Amygdala (tissue), 56 donors: ENCODE data around the gene CBARP.

Experiments used
- DNase-seq, 56 donors: peaks; one replicate each; lab custom pipeline; 2025; lab: John Stamatoyannopoulos, UW

CBARP gene

DNA sequence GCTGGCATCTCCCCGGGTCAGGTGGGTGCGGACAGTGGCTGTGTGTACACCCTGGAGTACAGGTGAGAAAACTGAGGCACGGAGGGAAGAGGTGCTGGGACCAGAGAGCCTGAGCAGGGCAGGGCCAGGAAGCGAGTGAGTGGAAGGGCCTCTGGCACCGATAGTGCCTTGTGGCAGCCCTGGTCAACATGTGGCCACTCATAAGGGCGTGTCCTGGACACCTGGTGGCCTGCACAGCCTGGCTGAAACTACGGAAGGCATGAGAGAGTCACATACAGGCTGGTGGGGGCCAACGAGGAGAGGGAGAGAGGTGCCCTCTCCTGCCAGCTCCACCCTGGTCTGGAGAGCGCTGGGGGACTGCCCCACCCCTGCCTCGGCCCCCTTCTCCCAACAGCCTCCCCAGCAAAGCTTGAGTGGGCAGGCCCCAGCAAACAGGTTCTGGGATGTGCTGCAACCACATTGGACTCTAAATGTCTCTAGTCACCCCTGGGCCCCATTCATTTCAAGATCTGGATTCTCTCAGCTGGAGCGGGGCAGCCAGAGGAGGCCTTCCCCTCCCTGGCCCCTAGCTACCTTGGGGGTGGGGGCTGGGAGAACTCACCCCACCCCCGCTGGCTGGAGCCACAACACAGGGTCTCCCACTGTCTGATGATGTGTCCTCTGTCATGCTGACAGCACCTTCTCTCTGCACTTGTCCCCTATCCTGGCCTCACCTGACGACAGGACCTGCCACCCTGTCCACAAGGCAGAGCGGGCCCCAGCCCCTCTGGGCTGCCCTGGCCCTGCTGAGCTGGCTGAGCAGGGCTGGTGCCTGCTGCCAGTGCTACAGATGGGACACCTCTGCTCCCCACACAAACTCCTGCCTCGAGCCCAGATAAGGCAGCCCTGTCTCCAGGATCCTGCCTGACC is 5.8 kb downstream of the CBARP start:
- no peak for DNase-seq

DNA sequence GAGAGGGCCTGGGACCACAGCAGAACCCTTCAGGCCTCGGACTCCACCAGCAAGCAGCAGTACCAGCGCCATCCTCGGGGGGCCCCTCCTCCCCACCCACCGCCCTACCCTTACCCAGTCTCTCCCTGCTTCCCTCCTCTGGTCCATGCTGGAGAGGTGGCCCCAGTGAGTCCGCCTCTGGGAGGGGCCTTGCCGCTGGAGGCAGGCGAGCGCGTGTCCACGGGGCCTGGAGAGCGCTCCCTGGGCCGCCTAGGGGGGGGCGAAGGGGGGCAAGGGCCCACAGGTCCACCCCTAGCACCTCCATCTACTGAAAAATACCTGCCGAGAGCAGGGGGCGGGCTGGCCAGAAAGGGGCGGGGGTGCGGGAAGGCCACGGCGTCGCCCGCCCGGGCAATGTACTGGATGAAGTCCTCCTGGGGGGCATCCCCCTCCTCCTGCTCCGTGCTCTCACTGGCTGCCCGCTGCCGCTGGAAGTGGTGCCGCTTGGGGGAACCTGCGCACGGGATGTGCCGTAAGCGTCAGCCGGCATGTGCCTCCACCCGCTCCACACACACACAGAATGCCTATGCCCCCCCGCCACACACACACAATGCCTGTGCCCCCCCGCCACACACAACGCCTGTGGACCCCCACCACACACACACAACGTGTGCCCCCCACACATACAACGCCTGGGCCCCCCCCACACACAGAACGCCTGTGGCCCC is 6.9 kb downstream of the CBARP start:
- DNase-seq = no peak

DNA sequence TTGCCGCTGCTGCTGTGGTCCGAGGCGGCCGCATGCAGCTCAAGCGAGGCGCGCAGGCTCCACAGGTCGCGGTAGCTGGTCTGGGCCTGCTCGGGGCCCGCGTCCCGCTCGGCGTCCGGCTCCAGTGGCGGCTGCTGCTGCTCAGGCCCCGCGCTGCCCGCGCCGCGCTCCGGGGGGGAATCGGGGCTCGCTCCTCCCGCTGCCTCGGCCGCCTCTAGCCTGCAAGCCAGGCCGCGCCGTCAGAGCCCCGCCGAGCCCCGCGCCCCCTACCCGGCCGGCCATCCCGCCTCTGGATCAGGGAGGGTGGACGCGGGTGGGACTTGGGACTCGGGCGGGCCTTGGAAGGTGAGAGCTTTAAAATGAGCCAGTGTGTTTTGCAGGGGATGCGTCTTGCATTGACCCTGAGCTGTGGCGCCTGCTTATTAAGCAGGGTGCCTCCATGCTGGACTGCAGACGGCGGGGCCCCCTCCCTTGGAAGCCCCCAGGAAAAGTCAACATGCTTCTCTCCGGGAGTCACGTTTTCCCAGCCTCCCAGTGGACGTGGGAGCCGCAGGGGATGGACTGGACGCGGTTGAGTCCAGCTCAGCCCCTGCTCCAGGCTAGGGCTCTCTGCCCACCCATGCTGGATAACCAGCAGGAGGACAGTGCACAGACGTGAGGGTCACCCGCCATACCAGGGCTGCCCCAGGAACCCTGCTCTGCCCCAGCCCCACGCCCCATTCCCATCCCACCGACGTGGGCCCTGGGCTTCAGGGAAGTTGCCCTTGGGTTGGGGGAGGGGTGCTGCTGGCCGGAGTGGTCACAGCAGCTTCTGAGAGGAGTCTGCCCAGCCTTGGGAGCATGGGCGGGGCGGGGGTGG is 7.7 kb downstream of the CBARP start:
- no peak for DNase-seq

DNA sequence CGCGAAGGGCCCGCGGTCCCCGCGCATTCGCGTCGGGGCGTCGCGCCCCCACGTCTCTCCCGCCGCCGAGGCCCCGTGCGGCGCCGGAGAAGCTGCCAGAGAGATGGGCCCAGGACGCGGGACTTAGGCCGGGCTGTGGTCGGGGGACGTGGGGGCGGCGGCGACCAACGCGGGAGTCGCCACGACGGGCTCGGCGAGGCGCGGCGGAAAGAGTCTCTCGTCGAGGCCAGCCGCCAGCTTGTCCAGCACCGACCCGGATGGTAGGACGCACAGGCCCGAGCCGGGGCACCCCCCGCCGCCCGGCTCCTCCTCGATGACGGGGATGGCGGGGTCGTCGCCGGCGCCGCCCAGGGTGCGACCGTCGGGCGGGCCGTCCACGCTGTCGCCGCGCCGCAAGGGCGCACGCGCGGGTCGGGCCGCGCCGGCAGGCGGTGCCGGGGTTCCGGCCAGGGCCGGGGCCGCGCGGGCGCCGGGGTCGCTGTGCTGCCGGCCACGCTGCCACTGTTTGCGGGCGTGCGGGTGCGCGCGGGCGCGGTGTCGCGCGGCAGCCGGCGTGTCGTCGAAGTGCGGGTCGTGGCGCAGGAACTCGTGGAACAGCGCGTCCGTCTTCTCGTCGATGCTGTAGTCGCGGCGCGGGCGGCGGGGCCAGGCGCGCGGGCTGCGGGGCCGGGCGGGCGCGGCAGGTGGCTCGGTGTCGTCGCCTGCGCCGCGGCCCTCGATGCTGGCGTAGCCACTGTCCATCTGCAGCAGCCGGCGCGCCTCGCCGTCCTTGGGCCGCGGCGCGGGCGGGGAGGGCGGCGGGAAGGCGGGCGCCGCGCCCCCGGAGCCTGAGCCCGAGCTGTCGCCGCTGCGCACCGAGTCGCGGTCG is 8.5 kb downstream of the CBARP start:
- no peak for DNase-seq

DNA sequence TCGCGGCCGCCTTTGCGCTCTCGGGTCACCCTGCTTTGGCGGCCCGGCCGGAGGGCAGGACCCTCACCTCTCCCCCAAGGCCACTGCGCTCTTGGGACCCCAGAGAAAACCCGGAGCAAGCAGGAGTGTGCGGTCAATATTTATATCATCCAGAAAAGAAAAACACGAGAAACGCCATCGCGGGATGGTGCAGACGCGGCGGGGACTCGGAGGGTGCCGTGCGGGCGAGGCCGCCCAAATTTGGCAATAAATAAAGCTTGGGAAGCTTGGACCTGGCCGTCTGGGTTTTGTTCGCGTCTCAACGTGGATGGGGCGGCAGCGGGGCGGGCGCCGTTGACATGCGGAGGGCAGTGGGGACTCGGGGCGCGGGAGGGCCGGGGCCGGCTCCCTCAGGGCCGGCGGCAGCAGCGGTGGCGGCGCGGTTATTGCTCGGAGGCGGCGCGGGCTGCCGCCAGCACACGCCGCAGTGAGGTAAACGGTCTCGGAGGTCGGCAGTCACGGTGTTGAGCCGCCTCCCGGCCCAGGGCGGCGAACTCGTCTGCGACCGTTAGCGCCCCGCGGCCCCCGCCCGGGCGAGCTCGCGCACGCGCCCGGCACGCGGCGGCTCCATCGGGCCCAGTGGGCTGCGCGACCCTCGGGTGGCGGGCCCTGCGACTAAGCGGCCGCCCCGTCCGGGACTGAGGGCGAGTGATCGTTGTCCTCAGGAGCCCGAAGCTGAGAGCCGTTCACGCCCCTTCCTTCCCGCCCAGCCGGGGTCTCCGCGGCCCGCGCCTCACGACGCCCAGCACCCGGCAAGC is 9.4 kb downstream of the CBARP start:
- DNase-seq = no peak

DNA sequence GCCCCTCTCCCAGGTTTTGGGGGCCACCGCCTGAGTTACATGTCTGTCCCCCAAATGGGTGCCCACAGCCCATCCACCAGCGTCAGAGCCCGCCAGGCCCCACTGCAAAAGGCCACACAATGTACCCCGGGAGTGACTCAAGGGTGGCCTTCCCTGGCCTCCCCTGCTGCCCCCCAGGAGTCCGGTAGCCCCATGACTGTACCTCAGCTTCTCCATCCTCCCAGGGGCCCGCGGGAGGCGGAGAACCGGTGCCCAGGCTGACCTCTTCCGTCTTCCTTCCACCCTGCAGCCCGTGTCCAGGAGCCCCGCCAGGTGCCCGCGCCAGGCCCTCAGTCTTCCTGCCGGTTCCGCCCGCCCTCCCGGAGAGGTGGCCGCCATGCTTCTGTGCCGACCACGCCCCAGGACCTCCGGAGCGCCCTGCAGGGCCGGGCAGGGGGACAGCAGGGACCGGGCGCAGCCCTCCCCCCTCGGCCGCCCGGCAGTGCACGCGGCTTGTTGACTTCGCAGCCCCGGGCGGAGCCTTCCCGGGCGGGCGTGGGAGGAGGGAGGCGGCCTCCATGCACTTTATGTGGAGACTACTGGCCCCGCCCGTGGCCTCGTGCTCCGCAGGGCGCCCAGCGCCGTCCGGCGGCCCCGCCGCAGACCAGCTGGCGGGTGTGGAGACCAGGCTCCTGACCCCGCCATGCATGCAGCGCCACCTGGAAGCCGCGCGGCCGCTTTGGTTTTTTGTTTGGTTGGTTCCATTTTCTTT is 10.3 kb downstream of the CBARP start:
- DNase-seq = peak in 1 of 56 donors; percentile 62

DNA sequence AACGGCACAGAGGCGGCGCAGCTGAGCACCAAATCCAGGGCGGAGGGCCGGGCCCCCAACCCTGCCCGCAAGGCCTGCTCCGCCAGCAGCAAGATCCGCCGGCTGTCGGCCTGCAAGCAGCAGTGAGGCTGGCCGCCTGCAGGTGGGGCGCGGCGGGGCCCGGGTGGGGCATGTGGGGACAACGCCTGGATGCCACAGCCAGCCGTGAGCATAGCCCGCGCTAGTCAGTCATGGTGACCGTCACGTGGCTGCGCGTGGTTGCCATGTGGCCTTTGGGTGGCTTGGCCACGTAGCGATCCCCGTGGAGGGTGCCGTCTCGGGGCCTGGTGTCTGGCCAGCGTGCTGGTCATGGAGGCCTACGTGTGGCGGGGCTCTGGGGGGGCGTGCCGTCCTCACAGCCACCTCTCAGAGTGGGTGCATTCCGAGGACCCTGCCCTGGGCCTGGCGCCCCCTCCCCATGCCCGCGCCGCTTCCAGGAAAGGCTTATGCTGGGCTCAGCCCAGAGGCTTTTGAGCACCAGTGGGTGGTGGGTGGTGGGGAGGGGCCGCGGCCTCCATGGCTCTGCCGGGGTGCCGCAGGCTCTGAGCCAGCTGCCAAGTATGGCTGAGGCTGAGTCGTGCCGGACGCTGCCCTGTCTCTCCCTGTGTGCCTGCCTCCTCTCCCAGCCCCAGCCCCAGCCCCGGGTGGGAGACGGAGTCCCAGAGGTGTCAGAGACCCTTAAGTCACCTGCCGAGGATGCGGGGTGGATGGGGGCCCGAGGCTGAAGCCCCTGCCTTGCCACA is 11.1 kb downstream of the CBARP start:
- no peak for DNase-seq

DNA sequence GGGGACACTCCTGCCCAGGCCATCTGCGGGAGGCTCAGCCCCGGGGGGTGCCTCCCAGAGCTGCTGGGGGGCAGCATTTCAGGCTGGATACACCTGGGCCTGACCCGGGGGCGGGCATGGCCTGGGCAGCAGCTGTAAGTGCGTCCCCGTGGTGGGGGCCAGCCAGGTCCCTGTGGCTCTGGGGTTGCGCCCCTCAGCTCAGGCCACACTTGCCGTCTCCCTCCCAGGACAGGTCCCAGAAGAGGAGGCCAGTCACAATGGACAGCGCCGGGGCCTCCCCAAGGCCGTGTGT is 11.6 kb downstream of the CBARP start:
- DNase-seq = no peak

DNA sequence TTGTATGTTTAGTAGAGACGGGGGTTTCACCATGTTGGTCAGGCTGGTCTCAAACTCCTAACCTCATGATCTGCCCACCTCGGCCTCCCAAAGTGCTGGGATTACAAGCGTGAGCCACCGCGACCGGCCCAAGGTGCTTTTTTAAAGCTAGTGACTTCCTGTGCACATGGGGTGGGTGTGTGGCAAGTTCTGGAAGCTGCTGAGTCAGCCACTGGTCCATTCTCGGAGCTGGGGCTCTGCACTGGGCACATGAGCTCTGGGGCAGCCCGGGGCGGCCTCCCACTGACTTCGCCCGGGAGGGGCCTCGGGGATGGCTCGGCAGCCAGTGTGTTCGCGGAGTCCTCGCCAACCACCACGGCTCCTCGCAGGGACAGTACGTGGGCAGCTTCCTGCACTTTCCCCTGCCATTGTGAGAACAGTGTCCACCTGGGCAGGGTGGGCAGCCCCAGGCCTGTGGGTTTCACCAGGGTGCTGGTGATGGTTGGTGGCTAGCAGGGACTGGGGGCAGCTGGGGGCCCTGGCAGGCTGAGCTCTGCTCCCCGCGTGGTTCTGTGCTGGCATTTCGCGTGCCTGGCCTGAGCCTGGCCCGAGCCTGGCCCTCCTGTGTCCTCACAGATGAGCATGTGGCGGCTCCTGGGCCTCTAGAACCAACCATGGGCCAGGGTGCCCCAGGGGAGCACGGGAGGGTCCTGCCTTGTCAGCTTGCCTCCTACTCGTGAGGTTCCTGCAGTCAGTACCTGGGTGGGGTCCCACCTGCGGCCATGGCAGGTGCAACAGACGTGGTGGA is 12.2 kb downstream of the CBARP start:
- DNase-seq = no peak

DNA sequence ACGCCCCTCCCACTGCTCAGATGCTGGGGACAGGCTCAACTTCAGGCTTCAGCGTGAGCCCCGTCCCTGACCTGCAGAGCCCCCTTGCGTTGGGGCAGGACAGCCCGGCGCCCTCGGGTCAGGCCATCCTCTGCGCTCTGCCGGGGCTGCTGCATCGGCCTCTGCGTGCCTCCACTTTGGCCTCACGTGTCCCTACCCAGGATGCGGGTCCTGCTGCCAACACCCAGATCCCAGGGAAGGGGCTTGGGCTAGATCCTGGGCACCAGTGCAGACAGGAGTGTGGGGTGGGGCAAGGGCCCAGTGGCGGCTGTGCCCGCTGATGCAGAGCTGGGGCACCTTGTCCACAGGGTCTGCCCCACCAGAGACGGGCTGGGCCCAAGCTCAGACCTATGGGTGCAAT is 13.0 kb downstream of the CBARP start:
- DNase-seq = no peak

DNA sequence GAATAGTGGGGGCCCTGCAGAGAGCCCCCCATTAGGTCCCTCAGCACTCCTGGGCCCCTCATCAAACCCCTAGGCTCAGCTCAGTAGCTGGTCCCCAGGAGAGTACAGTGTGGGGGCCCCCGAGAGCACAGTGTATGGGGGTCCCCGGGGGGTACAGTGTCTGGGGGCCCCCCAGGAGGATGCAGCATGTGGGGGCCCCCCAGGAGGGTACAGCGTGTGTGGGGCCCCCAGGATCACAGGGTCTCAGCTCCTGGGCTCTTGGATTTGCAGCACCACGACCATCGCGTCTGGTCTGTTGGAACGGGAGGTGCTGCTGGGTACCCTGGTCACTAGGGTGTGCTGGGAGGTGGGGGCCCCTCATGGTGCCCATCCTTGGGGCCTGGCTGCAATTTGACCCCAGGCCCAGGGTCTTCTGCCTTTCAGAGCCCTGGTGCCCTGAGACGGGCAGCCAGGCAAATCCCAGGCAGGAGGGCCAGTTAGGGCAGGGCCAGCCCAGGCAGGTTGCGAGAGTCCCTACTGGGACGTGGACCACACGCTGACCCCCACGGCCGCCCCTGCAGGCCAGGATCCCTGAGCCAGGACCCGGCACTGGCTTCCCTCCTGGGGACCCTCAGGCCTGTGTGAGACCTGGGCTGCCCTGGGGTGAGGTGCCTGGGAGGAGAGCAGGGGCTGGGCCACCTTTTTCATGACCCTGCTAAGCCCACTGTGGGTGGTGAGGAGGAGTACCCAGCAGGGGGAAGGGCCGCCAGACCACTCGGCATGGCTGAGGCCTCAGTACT is 13.6 kb downstream of the CBARP start:
- no peak for DNase-seq

DNA sequence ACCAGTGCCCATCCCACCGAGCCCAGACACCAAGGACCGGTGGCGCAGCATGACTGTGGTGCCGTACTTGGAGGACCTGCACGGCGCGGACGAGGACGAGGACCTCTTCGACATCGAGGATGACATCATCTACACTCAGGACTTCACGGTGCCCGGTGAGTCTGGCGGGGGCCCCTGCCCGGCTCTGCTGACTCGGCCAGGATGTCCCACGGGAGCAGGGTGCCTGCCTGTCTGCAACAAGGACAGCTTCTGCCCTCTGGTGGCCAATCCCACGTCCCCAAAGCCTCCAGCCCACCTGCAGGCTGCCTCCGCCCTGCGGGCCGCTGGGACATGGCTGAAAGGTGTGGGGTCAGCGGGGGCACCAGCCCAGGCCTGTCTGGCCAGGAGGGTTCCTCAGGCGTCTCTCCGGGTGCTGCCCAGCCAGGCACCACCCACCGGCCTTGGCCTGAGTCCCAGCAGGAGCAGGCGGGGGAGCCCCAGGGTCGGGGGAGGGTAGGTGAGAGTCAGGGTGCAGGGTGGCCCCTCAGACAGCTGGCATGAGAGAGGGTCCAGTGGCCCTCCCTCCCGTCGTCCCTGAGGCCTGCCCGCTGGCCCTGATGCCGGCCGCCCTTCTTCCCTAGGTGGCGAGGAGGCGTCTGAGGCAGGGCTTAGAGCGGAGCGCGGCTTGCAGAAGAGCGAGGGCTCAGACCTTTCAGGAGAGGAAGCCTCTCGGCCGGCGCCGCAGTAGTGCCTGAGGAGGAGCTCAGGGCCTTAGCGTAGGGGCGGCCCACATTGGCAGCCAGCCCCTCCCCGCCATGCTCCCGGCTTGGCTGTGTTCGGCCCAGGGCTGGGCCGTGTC is 14.6 kb downstream of the CBARP start:
- no peak for DNase-seq

DNA sequence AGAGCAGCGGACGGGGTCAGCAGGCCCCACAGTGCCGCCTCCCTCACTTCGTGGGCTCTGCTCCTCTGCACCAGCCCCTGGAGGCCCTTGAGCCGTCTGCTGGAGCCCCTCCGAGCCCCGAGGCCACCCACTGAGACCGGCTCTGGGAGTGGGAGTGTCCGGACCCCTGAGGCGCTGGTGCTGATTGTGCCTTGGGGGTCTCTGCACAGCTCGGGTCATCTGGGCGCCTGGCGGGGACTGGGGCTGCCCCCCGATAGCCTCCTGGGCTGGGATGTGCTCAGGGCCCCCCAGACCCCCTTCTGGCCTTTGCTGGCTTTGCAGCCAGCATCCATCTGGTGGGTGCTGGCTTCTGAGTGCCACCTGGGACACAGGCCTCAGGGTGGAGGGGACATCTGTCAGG is 15.4 kb downstream of the CBARP start:
- no peak for DNase-seq

DNA sequence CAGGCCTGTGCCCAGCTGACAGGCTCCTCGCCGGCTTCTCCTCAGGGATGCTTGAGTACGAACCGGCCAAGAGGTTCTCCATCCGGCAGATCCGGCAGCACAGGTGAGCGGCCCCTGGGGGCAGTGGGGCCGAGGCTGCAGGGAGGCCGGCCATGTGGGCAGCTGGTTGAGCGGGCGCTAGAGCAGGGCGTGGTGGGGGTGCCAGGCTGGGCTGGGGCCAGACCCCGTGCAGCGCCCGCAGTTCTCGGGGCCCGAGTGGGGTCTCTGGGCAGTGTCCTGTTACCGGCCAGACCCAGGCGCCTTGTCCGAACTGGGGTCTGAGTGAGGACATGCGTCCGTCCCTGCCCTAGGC is 15.9 kb downstream of the CBARP start:
- no peak for DNase-seq
